GM12892 (cell line): Measurements from ENCODE around the gene DTWD2.

ENCODE experiments used
- POLR2A ChIP-seq: IDR thresholded peaks from 2 replicates; pipeline ENCODE4 v1.6.1; 2011; ENCODE audit warnings: low read depth, low read length, control low read depth
- POLR2AphosphoS5 ChIP-seq: IDR thresholded peaks from 2 replicates; pipeline ENCODE4 v1.6.1; 2011; ENCODE audit warnings: low read depth, low read length, control low read depth
- TAF1 ChIP-seq: IDR thresholded peaks from 2 replicates; pipeline ENCODE4 v1.6.1; 2011; ENCODE audit warnings: low read depth, mild to moderate bottlenecking, control low read depth, low read length, borderline replicate concordance

DNA sequence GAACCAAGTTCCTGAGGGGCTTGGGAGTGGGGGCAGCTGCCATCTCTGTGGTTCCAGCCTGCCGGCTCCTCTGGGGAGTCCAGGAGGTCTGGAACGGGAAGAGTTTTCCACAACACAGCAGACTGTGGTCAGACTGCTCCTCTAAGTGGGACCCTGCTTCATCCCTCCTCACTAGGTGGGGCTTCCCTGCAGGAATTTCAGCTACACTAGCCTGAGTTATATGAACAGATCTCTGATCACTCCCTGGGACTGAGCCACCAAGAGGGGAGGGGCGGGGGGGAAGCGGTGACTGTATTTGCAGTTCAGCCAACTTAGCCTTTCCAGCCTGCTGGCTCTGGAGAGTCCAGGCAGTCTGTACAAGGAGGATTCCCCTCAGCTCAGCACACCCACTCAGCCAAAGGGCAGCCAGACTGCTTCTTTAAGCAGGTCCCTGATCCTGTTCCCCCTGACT lies 19.4 kb downstream of the DTWD2 start:
- TF ChIP-seq TAF1 = no peak
- no peak for TF ChIP-seq POLR2A
- no peak for TF ChIP-seq POLR2AphosphoS5
